GM12878 (cell line): ENCODE measurements around the gene KIZ. TPM values are rescaled to one million over a fixed set of nuclear protein-coding genes. Genes with fewer than 3 reads are reported as not detected.

ENCODE experiments used
- ATAC-seq: fragments of 200-7000 bp; cut with Tn5 transposase; 3 replicates; pipeline ENCODE4 v1.9.1; 2020; ENCODE audit warnings: mild to moderate bottlenecking, moderate library complexity
- BruUV-seq: library from RNA; stranded (reverse); fragments of 400-500 nt; replicated peaks from 2 replicates; lab custom pipeline; 2021; lab: Mats Ljungman, UMichigan
- CTCF ChIA-PET: fragments of 300-600 bp; sonication (Branson Sonifier 250); formaldehyde crosslinking; extraction: SDS; loops from one replicate; lab custom pipeline; 2021; ENCODE audit warnings: inconsistent platforms; lab: Yijun Ruan, JAX
- POLR2A ChIA-PET: fragments of 350-600 bp; formaldehyde crosslinking; extraction: SDS; loops from one replicate; lab custom pipeline; 2021; ENCODE audit warnings: inconsistent platforms; lab: Charles Lee
- RAD21 ChIA-PET: fragments of 300-600 bp; sonication (Branson Sonifier 250); formaldehyde crosslinking; loops from one replicate; lab custom pipeline; 2023; ENCODE audit warnings: antibody characterized with exemption; ENCODE audit not compliant: unreplicated experiment; lab: Charles Lee
- SMC1A ChIA-PET: fragments of 300-600 bp; sonication (Branson Sonifier 250); formaldehyde crosslinking; loops from one replicate; lab custom pipeline; 2023; ENCODE audit not compliant: unreplicated experiment, uncharacterized antibody; lab: Charles Lee
- DNase-seq: peaks from one replicate; pipeline ENCODE4 v3.0.0-alpha.2; 2011; ENCODE audit warnings: low read depth, low spot score
- FAIRE-seq: peaks from 3 replicates; lab custom pipeline; 2011; peaks lifted over from hg19 to GRCh38; lab: Jason Lieb, UNC
- H2AFZ ChIP-seq: 2 replicates; pipeline ENCODE4 v1.6.0; 2011; ENCODE audit warnings: low read depth, low read length, control low read depth; ENCODE audit not compliant: control insufficient read depth
- H3K27ac ChIP-seq: 2 replicates; pipeline ENCODE4 v1.5.1; 2011; ENCODE audit warnings: control low read depth; ENCODE audit not compliant: control insufficient read depth, insufficient read depth
- H3K27me3 ChIP-seq, 2 experiments: replicated peaks in 1 of 2; 2 replicates each; pipeline versions ENCODE4 v1.6.0 to v1.6.1; 2011; ENCODE audit warnings: low read length in 1 of 2; ENCODE audit not compliant: control insufficient read depth in 2 of 2, insufficient read depth in 2 of 2
- H3K36me3 ChIP-seq, 2 experiments: 2 replicates each; pipeline ENCODE4 v1.5.1; 2011; ENCODE audit warnings: low read length in 1 of 2; ENCODE audit not compliant: control insufficient read depth in 2 of 2, insufficient read depth in 2 of 2
- H3K4me1 ChIP-seq: 2 replicates; pipeline ENCODE4 v1.6.1; 2011; ENCODE audit warnings: mild to moderate bottlenecking, low read length, moderate library complexity, mixed read lengths; ENCODE audit not compliant: control insufficient read depth, insufficient read depth
- H3K4me2 ChIP-seq: 2 replicates; pipeline ENCODE4 v1.6.0; 2011; ENCODE audit warnings: control low read depth; ENCODE audit not compliant: control insufficient read depth, insufficient read depth
- H3K4me3 ChIP-seq: fragments of 200-600 bp; sonication (generic); 2 replicates; pipeline ENCODE4 v1.5.1; 2016
- H3K79me2 ChIP-seq: 2 replicates; pipeline ENCODE4 v1.6.0; 2011; ENCODE audit warnings: low read length; ENCODE audit not compliant: control insufficient read depth, insufficient read depth
- H3K9ac ChIP-seq: 2 replicates; pipeline ENCODE4 v1.8.0; 2011; ENCODE audit warnings: low read length, control low read depth, mixed read lengths; ENCODE audit not compliant: control insufficient read depth, insufficient read depth
- H3K9me3 ChIP-seq: replicated peaks from 3 replicates; pipeline ENCODE4 v1.5.1; 2011; ENCODE audit warnings: mild to moderate bottlenecking, low read length; ENCODE audit not compliant: control insufficient read depth, insufficient read depth
- H4K20me1 ChIP-seq: 2 replicates; pipeline ENCODE4 v1.6.0; 2011; ENCODE audit not compliant: control insufficient read depth, insufficient read depth
- ATF2 ChIP-seq: IDR thresholded peaks from 2 replicates; pipeline ENCODE4 v1.6.1; 2012; ENCODE audit warnings: low read length, inconsistent platforms
- ATF3 ChIP-seq: IDR thresholded peaks from 2 replicates; pipeline ENCODE4 v1.6.1; 2011; ENCODE audit warnings: low read depth, mild to moderate bottlenecking, low read length, moderate library complexity, borderline replicate concordance; ENCODE audit errors: extremely low read depth
- CREB1 ChIP-seq: IDR thresholded peaks from 2 replicates; pipeline ENCODE4 v1.6.1; 2012; ENCODE audit warnings: low read depth, mild to moderate bottlenecking, inconsistent platforms
- CREM ChIP-seq: IDR thresholded peaks from 2 replicates; pipeline ENCODE4 v1.6.1; 2014; ENCODE audit warnings: antibody characterized with exemption, low read depth
- HCFC1 ChIP-seq: fragments of 150-350 bp; IDR thresholded peaks from 2 replicates; pipeline ENCODE4 v1.6.1; 2014; ENCODE audit warnings: low read length
- NBN ChIP-seq: fragments of 450-650 bp; IDR thresholded peaks from 2 replicates; pipeline ENCODE4 v1.6.1; 2016
- NFIC ChIP-seq: IDR thresholded peaks from 2 replicates; pipeline ENCODE4 v1.6.1; 2012; ENCODE audit warnings: low read depth, mild to moderate bottlenecking, inconsistent platforms, low read length, moderate library complexity
- NFYB ChIP-seq: IDR thresholded peaks from 2 replicates; pipeline ENCODE4 v1.6.1; 2011; ENCODE audit warnings: low read depth, mild to moderate bottlenecking, low read length, improper control_type of control experiment, moderate library complexity; ENCODE audit not compliant: insufficient read depth
- RAD51 ChIP-seq: fragments of 450-650 bp; IDR thresholded peaks from 2 replicates; pipeline ENCODE4 v1.6.1; 2016; ENCODE audit warnings: moderate library complexity, mild to moderate bottlenecking, inconsistent platforms
- SIX5 ChIP-seq: IDR thresholded peaks from 2 replicates; pipeline ENCODE4 v1.6.1; 2011; ENCODE audit warnings: mild to moderate bottlenecking, low read depth, low read length, moderate library complexity; ENCODE audit not compliant: severe bottlenecking
- TBL1XR1 ChIP-seq: IDR thresholded peaks from 2 replicates; pipeline ENCODE4 v1.6.1; 2012; ENCODE audit warnings: low read depth, low read length, improper control_type of control experiment
- USF1 ChIP-seq: IDR thresholded peaks from 2 replicates; pipeline ENCODE4 v1.6.1; 2011; ENCODE audit warnings: borderline replicate concordance, low read depth, mild to moderate bottlenecking, moderate library complexity, mixed read lengths, low read length; ENCODE audit not compliant: insufficient read depth; ENCODE audit errors: extremely low read length
- USF2 ChIP-seq: IDR thresholded peaks from 2 replicates; pipeline ENCODE4 v1.6.1; 2011; ENCODE audit warnings: low read depth, low read length, improper control_type of control experiment, borderline replicate concordance
- YY1 ChIP-seq: IDR thresholded peaks from 2 replicates; pipeline ENCODE4 v1.6.1; 2011; ENCODE audit warnings: low read depth, mild to moderate bottlenecking, low read length
- WGBS: methylation state at CpG from one replicate; pipeline ENCODE4 v1.1.6; 2016; ENCODE audit warnings: low lambda C conversion rate; ENCODE audit not compliant: insufficient replicate concordance, insufficient coverage; ENCODE audit errors: missing lambda C conversion rate; 5-methylcytosine and 5-hydroxymethylcytosine counted together
- in situ Hi-C: fragments of 300-500 bp; cut with MboI; formaldehyde crosslinking; loops from 9 replicates; pipeline ENCODE4 v1.14.3; 2018; ENCODE audit warnings: mixed read lengths
- intact Hi-C: fragments of 100-400 bp; cut with micrococcal nuclease; formaldehyde crosslinking; loops from one replicate; pipeline ENCODE4 v1.14.2; 2022; ENCODE audit not compliant: unreplicated experiment
- polyA plus RNA-seq, 11 experiments: library from polyadenylated mRNA; depleted of rRNA in 4 of 11; unstranded in 6 of 11; stranded (reverse) in 5 of 11; fragments of >200 nt; fragmentation: Nextera tagmentation in 4 of 11; fragmentation: Illumina TruSeq in 1 of 11; extraction: Ambion mirVana in 4 of 11; extraction: Trizol in 1 of 11; gene quantifications; 1 replicate in 1 of 11; 2 replicates in 10 of 11; pipeline versions ENCODE4 v1.2.1 to v1.2.3, GENCODE V29; 2011 to 2016; ENCODE audit warnings: inconsistent platforms in 2 of 11, missing spikeins in 2 of 11, low read depth in 1 of 11
- total RNA-seq, 4 experiments: library from RNA; depleted of rRNA in 3 of 4; stranded (reverse); fragments of >200 nt in 3 of 4; fragmentation: Illumina TruSeq in 1 of 4; extraction: Trizol in 1 of 4; gene quantifications; 2 replicates each; pipeline versions ENCODE4 v1.2.1 to v1.2.3, GENCODE V29; 2013 to 2021

The KIZ gene
- total and polyA plus RNA-seq, 10 of the 15 experiments (the other 5 are each of a cell fraction or from before 2014, with no cell fraction given), result 2.7 to 11.0 (median 7.3) TPM

GRCh38 chr20:21096321-21097043, 29.4 kb upstream of the KIZ start:
- Histone ChIP-seq H3K4me2 (no peak overlapping the region), H3K4me1 (peaks cover 10% of the 10 kb centered on the region), H3K9me3 (no peaks in the 10 kb centered on the region), H3K4me3 (no peak overlapping the region), H3K79me2 (no peaks in the 10 kb centered on the region), H2AFZ (no peak overlapping the region), H4K20me1 (no peaks in the 10 kb centered on the region), H3K9ac (no peak overlapping the region), H3K27me3 (peaks cover 9 to 21% of the 10 kb centered on the region in 2 experiments), H3K27ac (no peak overlapping the region), H3K36me3 (no peaks in the 10 kb centered on the region)
- peak; percentile 36; the same call in 1 of the 2 replicates for TF ChIP-seq USF2
- no peak for TF ChIP-seq NFIC
- peak; percentile 77 for TF ChIP-seq SIX5
- TF ChIP-seq YY1, result 0 out of 2 replicates have a peak, but pooled peaks have one; percentile 14
- TF ChIP-seq ATF3, result peak; percentile 54; the same call in 1 of the 2 replicates
- peak; percentile 33; the same call in 1 of the 2 replicates for TF ChIP-seq RAD51
- peak; percentile 60; the same call in 1 of the 2 replicates for TF ChIP-seq CREM
- TF ChIP-seq NFYB, result 0 out of 2 replicates have a peak, but pooled peaks have one; percentile 14
- no peak for TF ChIP-seq NBN
- peak; percentile 76 for TF ChIP-seq USF1
- TF ChIP-seq ATF2, result no peak
- TF ChIP-seq TBL1XR1, result no peak
- TF ChIP-seq CREB1, result peak; percentile 77
- peak; percentile 70 for TF ChIP-seq HCFC1
- WGBS, result 6% methylated on average over 10 of the region's 10 CpGs
- intact Hi-C loops (no loop called here), in situ Hi-C loops (no loop called here)
- ChIA-PET POLR2A (no interaction called here), RAD21 (no interaction called here), CTCF (interaction anchor here (0.8 kb wide), 1 partner anchor 140 kb away, joined by 4 read pairs; no protein-coding TSS in a partner anchor), SMC1A (no interaction called here)
- FAIRE-seq (no peak), ATAC-seq (peak; percentile 74), DNase-seq (peak; percentile 17)
- BruUV-seq, result no TSS peak
